ENCODE measurements around the gene HDAC8. TPM values are rescaled to one million over a fixed set of nuclear protein-coding genes. Genes with fewer than 3 reads are reported as not detected.

The HDAC8 gene
- total RNA-seq, 1 experiment from 2014 or later = 21.4 TPM

GRCh38 chrX:72366701-72367454 is 205.8 kb downstream of the HDAC8 start:
- DNase-seq = no peak
- H3K79me1 ChIP-seq (ENCODE audit: insufficient read depth, low read depth, low read length, poor library complexity, severe bottlenecking) = no peaks in the 10 kb centered on the region
- no peak overlapping the region for H3K56ac ChIP-seq (ENCODE audit: insufficient read length, low read depth, low read length)
- Mint-ChIP-seq H3K4me1 (peaks cover 3 to 5% of the 10 kb centered on the region in 2 experiments; a peak in 3 of 4 replicates), H3K4me3 (no peak overlapping the region), H3K27me3 (ENCODE audit: low read depth) (peaks cover 3% of the 10 kb centered on the region; the same call in 1 of the 2 replicates), H3K27ac (no peak overlapping the region), H3K36me3 (ENCODE audit: insufficient read depth in 1 of 3, low read depth in 3 of 3) (peaks cover 0 to 4% (median 3%) of the 10 kb centered on the region in 3 experiments; a peak in 4 of 7 replicates), H3K9me3 (peaks cover 56 to 74% of the 10 kb centered on the region in 2 experiments)
- H2BK15ac ChIP-seq (ENCODE audit: low read depth, low read length) = no peak overlapping the region
- H3K23ac ChIP-seq (ENCODE audit: insufficient read length, low read depth, low read length) = no peak overlapping the region
- no peak overlapping the region for H3K4ac ChIP-seq (ENCODE audit: low read depth, low read length)
- no peak overlapping the region for H3K27ac ChIP-seq (ENCODE audit: insufficient read length, low read depth, low read length)
- H3K23me2 ChIP-seq (ENCODE audit: insufficient read length, low read depth, low read length, poor library complexity, severe bottlenecking) = no peaks in the 10 kb centered on the region
- no peak overlapping the region for H3K18ac ChIP-seq (ENCODE audit: insufficient read length, low read depth, low read length)
- no CpG with 5 or more reads among the region's 10 CpGs for WGBS (ENCODE audit: extremely low coverage, insufficient read length, low lambda C conversion rate)
- H4K5ac ChIP-seq (ENCODE audit: insufficient read length, low read depth, low read length) = no peak overlapping the region
- H3T11ph ChIP-seq (ENCODE audit: low read length) = no peak overlapping the region
- H2BK20ac ChIP-seq (ENCODE audit: low read depth, low read length, poor library complexity, severe bottlenecking) = no peak overlapping the region
- peaks cover 31% of the 10 kb centered on the region for H3K9me3 ChIP-seq (ENCODE audit: control insufficient read depth, low read depth, low read length)
- H3K4me1 ChIP-seq (ENCODE audit: insufficient read depth, low read length) = no peaks in the 10 kb centered on the region
- H2BK120ac ChIP-seq (ENCODE audit: low read depth, low read length, poor library complexity, severe bottlenecking) = no peak overlapping the region
- no peaks in the 10 kb centered on the region for H4K20me1 ChIP-seq (ENCODE audit: control insufficient read depth, insufficient read depth, insufficient read length)
- H2BK12ac ChIP-seq (ENCODE audit: insufficient read length, low read depth, low read length) = no peak overlapping the region
- H2AK5ac ChIP-seq (ENCODE audit: insufficient read length, low read length) = no peak overlapping the region
- H4K8ac ChIP-seq (replicated peaks; ENCODE audit: insufficient read length, low read depth, low read length) = no peak overlapping the region
- H3K9ac ChIP-seq (ENCODE audit: extremely low read depth, insufficient read length, low read length) = no peak overlapping the region
- no peak for TF ChIP-seq CTCF (conservative IDR thresholded peaks at IDR 0.05)
- no peak overlapping the region for H4K91ac ChIP-seq (ENCODE audit: insufficient read length, low read depth, low read length)
- no peak overlapping the region for H3K14ac ChIP-seq (ENCODE audit: insufficient read depth, low read length)
- no peak overlapping the region for H3K4me2 ChIP-seq (ENCODE audit: insufficient read depth, insufficient read length, low read length)
- H3K79me2 ChIP-seq (ENCODE audit: insufficient read depth, low read length) = no peaks in the 10 kb centered on the region
- H2BK5ac ChIP-seq (ENCODE audit: insufficient read length, low read length) = no peak overlapping the region
- H2AFZ ChIP-seq (ENCODE audit: low read length) = no peak overlapping the region
- H3K27me3 ChIP-seq (ENCODE audit: insufficient read depth, low read length) = no peaks in the 10 kb centered on the region
